Activated CD8-positive, alpha-beta memory T cell treated with anti-CD3 and anti-CD28 coated beads, Interleukin-2, amount 50 U/mL, for 24 hours (primary cell): Measurements from ENCODE around the gene TREM1.
"Not testable (repeated sequence)": the region's sequence is repeated elsewhere in the genome, so short reads cannot be mapped to it uniquely, and the experiment has no call there.

Source experiments
- DNase-seq: peaks from one replicate; pipeline ENCODE4 v3.0.0-alpha.2; 2020; ENCODE audit errors: extremely low read depth

The TREM1 gene

GRCh38 chr6:41297248-41297647 is 10.8 kb upstream of the TREM1 start:
- DNase-seq = not testable (repeated sequence)

- DNase-seq = no peak
These were observed 7.9 kb upstream of the TREM1 start for GRCh38 chr6:41294214-41294872.

GRCh38 chr6:41291717-41292116 is 5.2 kb upstream of the TREM1 start:
- no peak for DNase-seq

GRCh38 chr6:41289815-41290214 is 3.3 kb upstream of the TREM1 start:
- DNase-seq = no peak

- DNase-seq = no peak
These were observed 2.3 kb upstream of the TREM1 start for GRCh38 chr6:41288754-41289129.

GRCh38 chr6:41288030-41288753 is 1.7 kb upstream of the TREM1 start:
- DNase-seq = no peak

- no peak for DNase-seq
These were observed 1.8 kb downstream of the TREM1 start for GRCh38 chr6:41284726-41285125.

GRCh38 chr6:41283600-41283999 is 2.9 kb downstream of the TREM1 start:
- no peak for DNase-seq

GRCh38 chr6:41280381-41281057 is 6.0 kb downstream of the TREM1 start:
- no peak for DNase-seq

GRCh38 chr6:41278699-41279405 is 7.6 kb downstream of the TREM1 start:
- DNase-seq = peak; percentile 23

GRCh38 chr6:41277605-41278004 is 8.9 kb downstream of the TREM1 start:
- no peak for DNase-seq

- no peak for DNase-seq
These were observed 11.0 kb downstream of the TREM1 start for GRCh38 chr6:41275489-41275888.

- no peak for DNase-seq
These were observed 12.2 kb downstream of the TREM1 start for GRCh38 chr6:41274256-41274655.

- no peak for DNase-seq
These were observed 12.8 kb downstream of the TREM1 start for GRCh38 chr6:41273714-41274113.

GRCh38 chr6:41272591-41273240 is 13.8 kb downstream of the TREM1 start:
- no peak for DNase-seq

- no peak for DNase-seq
These were observed 14.5 kb downstream of the TREM1 start for GRCh38 chr6:41271901-41272395.

- DNase-seq = no peak
These were observed 16.8 kb downstream of the TREM1 start for GRCh38 chr6:41269716-41270115.

GRCh38 chr6:41269166-41269565 is 17.3 kb downstream of the TREM1 start:
- DNase-seq = no peak

GRCh38 chr6:41268478-41268877 is 18.0 kb downstream of the TREM1 start:
- no peak for DNase-seq

- DNase-seq = no peak
These were observed 19.9 kb downstream of the TREM1 start for GRCh38 chr6:41266541-41266940.

- no peak for DNase-seq
These were observed 23.2 kb downstream of the TREM1 start for GRCh38 chr6:41263267-41263666.

GRCh38 chr6:41262401-41262800 is 24.1 kb downstream of the TREM1 start:
- no peak for DNase-seq
